K562 (cell line): ENCODE results near the gene LOXL3. TPM values are rescaled to one million over a fixed set of nuclear protein-coding genes. Genes with fewer than 3 reads are reported as not detected.

Experiments used
- AFF4 ChIP-seq: sonication (generic); formaldehyde crosslinking; IDR thresholded peaks from 2 replicates; pipeline ENCODE4 v1.8.0; 2023; ENCODE audit warnings: mild to moderate bottlenecking, missing genetic modification reagents
- BRD9 ChIP-seq: fragments of 450-650 bp; IDR thresholded peaks from 2 replicates; pipeline ENCODE4 v1.6.1; 2018; ENCODE audit warnings: low read depth; ENCODE audit not compliant: partially characterized antibody
- DDX20 ChIP-seq: fragments of 450-650 bp; IDR thresholded peaks from 2 replicates; pipeline ENCODE4 v1.6.1; 2016; ENCODE audit warnings: missing genetic modification characterization, low read depth, mild to moderate bottlenecking, missing compliant biosample characterization, moderate library complexity
- ETS1 ChIP-seq: conservative IDR thresholded peaks from 2 replicates; pipeline ENCODE4 v1.6.1; 2011; ENCODE audit warnings: low read depth, mild to moderate bottlenecking, low read length; ENCODE audit not compliant: control insufficient read depth
- HMGXB4 ChIP-seq: sonication (generic); formaldehyde crosslinking; IDR thresholded peaks from 2 replicates; pipeline ENCODE4 v1.8.1; 2023; ENCODE audit warnings: mild to moderate bottlenecking, missing genetic modification reagents
- KHSRP ChIP-seq: fragments of 450-650 bp; IDR thresholded peaks from 2 replicates; pipeline ENCODE4 v1.6.1; 2017
- PBX2 ChIP-seq, 2 experiments: IDR thresholded peaks in 1 of 2; conservative IDR thresholded peaks in 1 of 2; 2 replicates each; pipeline ENCODE4 v1.6.1; 2016; ENCODE audit warnings: low read depth in 2 of 2, mild to moderate bottlenecking in 1 of 2, missing compliant biosample characterization in 1 of 2, missing genetic modification characterization in 1 of 2, moderate library complexity in 1 of 2
- ZBTB5 ChIP-seq: fragments of 450-650 bp; IDR thresholded peaks from 2 replicates; pipeline ENCODE4 v1.6.1; 2017; ENCODE audit warnings: antibody characterized with exemption
- ZFP91 ChIP-seq: sonication (generic); formaldehyde crosslinking; IDR thresholded peaks from 2 replicates; pipeline ENCODE4 v1.8.0; 2022; ENCODE audit warnings: mild to moderate bottlenecking, missing genetic modification reagents
- ZNF133 ChIP-seq: fragments of 250-450 bp; sonication (Bioruptor Pico); IDR thresholded peaks from 2 replicates; pipeline ENCODE4 v1.4.0; 2020; ENCODE audit warnings: mild to moderate bottlenecking
- ZNF41 ChIP-seq: fragments of 250-450 bp; sonication (Bioruptor Pico); conservative IDR thresholded peaks from 2 replicates; pipeline ENCODE4 v1.4.0; 2020; ENCODE audit warnings: mild to moderate bottlenecking
- polyA plus RNA-seq, 8 experiments: library from polyadenylated mRNA; depleted of rRNA in 4 of 8; stranded (reverse) in 5 of 8; unstranded in 3 of 8; fragments of >200 nt; fragmentation: Nextera tagmentation in 2 of 8; fragmentation: Illumina TruSeq in 1 of 8; extraction: Ambion mirVana in 2 of 8; extraction: Trizol in 1 of 8; gene quantifications; 2 replicates each; pipeline versions ENCODE4 v1.2.1 to v1.2.3, GENCODE V29; 2011 to 2014; ENCODE audit warnings: inconsistent platforms in 1 of 8, missing spikeins in 1 of 8
- total RNA-seq, 7 experiments: library from RNA; depleted of rRNA in 6 of 7; stranded (reverse); fragments of >200 nt in 6 of 7; fragmentation: Illumina TruSeq in 2 of 7; extraction: Trizol in 2 of 7; gene quantifications; 2 replicates each; pipeline versions ENCODE4 v1.2.1 to v1.2.3, GENCODE V29; 2011 to 2021; ENCODE audit warnings: low replicate concordance in 1 of 7

The LOXL3 gene
- total and polyA plus RNA-seq, 9 of the 15 experiments (the other 6 are each of a cell fraction or from before 2014, with no cell fraction given), result 0.22 to 0.99 (median 0.31) TPM

- TF ChIP-seq HMGXB4 (no peak), ZNF41 (CRISPR knock-in tag) (no peak), DDX20 (tag) (no peak), PBX2 (CRISPR knock-in tag; IDR thresholded peaks at IDR 0.05; ENCODE audit: low read depth) (no peak), PBX2 (tag; conservative IDR thresholded peaks at IDR 0.05; ENCODE audit: low read depth) (no peak), ZBTB5 (no peak), BRD9 (no peak), AFF4 (CRISPR knock-in tag) (no peak; the same call in 1 of the 2 replicates), ZNF133 (no peak), ZFP91 (no peak), KHSRP (no peak), ETS1 (peak; percentile 58; the same call in 1 of the 2 replicates)
Measured at GRCh38 chr2:74554820-74555531, 1.2 kb upstream of the LOXL3 start (continued).
